Choroid plexus epithelial cell (primary cell): ENCODE measurements around the gene NPR3.

Experiments
- DNase-seq: peaks from one replicate; pipeline ENCODE4 v3.0.0-alpha.2; 2010; ENCODE audit warnings: low read depth
- H3K4me3 ChIP-seq: 2 replicates; pipeline ENCODE4 v1.5.1; 2011; ENCODE audit warnings: low read depth, mild to moderate bottlenecking, control low read depth, low read length, moderate library complexity
- TF ChIP-seq, protein P1 (sequence below): conservative IDR thresholded peaks from 2 replicates; pipeline ENCODE4 v1.5.1; 2011; ENCODE audit warnings: low read depth, mild to moderate bottlenecking, control low read depth, inconsistent platforms, low read length, moderate library complexity

Gene NPR3

DNA sequence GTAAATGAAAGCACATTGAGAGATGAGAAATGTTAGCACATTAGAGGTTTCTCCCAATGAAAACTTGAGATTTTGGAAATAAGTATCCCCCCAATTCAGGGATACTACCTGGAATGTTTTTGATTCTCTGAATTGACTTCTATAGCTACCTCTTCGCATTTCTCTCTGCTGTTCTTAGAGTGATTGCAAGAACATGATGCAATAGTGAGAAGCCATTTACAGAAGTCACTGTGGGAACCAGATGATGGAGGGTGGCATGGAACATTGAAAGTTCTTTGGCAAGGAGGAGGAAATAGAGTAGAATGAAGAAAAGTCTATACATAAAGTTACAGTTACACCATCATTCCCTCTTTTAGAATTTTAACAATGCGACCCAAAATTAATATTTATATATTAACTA lies 9.2 kb downstream of the NPR3 start:
- DNase-seq: no peak
- H3K4me3 ChIP-seq: no peak overlapping the region
- TF ChIP-seq, protein P1, sequence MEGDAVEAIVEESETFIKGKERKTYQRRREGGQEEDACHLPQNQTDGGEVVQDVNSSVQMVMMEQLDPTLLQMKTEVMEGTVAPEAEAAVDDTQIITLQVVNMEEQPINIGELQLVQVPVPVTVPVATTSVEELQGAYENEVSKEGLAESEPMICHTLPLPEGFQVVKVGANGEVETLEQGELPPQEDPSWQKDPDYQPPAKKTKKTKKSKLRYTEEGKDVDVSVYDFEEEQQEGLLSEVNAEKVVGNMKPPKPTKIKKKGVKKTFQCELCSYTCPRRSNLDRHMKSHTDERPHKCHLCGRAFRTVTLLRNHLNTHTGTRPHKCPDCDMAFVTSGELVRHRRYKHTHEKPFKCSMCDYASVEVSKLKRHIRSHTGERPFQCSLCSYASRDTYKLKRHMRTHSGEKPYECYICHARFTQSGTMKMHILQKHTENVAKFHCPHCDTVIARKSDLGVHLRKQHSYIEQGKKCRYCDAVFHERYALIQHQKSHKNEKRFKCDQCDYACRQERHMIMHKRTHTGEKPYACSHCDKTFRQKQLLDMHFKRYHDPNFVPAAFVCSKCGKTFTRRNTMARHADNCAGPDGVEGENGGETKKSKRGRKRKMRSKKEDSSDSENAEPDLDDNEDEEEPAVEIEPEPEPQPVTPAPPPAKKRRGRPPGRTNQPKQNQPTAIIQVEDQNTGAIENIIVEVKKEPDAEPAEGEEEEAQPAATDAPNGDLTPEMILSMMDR: no peak

DNA sequence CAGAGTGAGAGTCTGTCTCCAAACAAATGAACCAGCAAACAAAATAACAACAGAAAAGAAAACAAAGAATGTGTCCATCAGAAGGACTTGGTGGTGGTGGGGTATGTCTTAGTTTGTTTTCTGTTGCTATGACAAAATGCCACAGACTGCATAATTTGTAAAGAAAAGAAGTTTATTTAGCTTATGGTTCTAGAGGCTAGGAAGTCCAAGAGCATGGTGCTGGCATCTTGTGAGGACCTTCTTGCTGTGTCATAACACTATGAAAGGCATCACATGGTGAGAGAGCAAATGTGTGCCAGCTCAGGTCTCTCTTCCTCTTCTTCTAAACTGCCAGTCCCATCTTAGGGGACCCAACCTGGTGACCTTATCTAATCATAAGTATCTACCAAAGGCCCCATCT lies 10.5 kb downstream of the NPR3 start:
- TF ChIP-seq, protein P1: no peak
- DNase-seq: no peak
- no peak overlapping the region for H3K4me3 ChIP-seq

DNA sequence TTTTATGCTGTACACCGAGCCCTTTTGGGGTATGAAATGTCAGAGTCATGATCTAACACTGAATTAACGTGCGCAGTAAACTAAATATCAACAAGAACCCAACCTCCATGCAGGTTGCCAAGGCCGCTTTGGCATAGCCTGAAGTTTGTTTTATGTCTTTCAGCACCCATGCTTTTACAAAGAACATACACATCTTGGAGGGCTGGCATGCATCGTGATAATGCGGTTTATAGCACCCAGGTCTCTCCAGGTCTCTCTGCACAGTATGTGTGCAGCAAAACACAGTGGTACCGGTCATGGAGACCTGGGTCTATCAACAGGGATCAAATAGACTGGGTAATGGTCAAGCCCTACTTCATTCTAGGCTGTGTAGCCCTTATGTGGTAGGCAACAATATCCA lies 11.8 kb downstream of the NPR3 start:
- no peak overlapping the region for H3K4me3 ChIP-seq
- DNase-seq: no peak
- TF ChIP-seq, protein P1: no peak

DNA sequence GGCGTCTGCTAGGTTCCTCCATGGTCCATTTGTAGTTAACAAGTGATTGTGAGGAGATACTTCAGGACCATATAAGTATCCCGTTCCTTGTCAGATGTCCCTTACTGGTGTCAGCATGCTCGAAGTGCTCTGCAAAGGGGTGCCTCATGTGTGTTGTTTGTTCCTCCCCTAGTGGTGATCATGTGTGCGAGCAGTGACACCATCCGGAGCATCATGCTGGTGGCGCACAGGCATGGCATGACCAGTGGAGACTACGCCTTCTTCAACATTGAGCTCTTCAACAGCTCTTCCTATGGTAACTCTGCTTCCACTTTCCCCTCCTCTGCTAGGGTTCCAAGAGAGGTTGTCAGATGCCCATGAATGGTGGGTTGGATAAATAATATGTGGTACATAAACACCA lies 13.4 kb downstream of the NPR3 start:
- no peak overlapping the region for H3K4me3 ChIP-seq
- TF ChIP-seq, protein P1: no peak
- DNase-seq: no peak

DNA sequence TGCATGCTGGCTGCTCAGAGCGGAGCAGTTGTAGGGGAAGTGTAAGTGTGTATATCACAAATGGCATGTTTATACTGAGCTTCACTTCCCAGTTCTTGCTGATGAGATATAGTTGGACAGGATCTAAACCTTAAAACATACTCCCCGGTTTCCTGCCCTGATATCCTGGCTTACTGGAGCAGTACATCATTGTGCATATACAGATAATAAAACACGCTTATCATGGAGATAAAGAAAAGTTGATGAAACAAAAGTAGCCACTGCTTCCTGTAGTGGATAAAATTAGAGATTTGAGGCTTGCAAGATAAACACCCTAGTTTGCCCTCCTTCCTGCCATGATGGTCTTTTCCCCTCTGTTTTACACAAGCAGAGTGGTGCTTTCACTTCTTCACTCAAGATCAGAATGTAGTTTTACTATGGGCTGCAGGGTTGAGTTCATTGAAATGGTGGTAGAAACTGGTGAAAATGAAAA lies 15.0 kb downstream of the NPR3 start:
- DNase-seq: no peak
- TF ChIP-seq, protein P1: no peak
- no peak overlapping the region for H3K4me3 ChIP-seq

DNA sequence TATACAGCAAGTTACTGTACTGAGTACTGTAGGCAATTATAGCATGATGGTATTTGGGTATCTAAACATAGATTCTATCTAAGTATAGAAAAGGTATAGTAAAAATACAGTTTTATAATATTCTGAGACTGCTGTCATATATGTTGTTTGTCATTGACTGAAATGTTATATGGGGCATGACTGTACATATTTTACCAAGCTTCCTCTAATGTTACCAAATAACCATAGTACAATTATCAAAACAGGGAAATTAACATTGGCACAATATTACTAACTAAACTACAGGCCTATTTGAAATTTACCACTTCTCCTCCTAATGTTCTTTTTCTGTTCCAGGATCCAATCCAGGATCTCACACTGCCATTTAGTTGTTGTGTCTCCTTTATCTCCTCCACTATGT lies 18.5 kb downstream of the NPR3 start:
- no peak for DNase-seq
- TF ChIP-seq, protein P1: no peak

DNA sequence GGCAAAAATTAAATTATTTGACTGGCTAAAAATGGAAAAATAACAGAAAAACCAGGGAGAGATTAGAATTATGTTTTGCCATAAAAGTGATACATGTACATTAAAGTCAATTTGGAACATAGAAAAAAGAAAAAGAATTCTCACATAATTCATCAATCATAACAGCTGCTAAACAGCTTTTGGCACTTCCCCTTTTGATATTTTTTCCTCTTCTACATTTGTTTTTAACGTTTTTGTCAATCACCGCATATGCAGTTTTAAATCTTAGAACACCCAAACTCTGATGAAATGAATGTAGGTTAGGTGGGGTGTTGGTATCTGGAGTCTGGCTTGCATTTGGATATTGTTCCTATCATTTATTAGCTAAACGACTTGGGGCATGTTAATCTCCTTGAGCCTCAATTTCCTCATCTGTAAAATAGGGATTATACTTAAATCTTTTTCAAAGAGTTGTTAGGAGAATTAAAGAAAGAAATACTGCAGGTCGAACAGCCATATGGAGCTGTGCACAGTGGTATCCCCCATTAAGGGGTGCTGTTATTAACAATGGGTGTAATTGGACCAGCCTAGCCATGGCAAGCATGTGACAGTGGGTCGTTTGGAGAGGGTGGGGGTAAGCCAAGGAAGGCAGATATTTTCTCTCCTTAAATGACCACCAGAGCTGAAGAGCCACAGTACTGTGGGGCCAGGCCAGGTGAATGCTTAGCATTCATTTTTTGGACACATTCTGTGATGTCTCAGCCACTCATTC lies 22.6 kb downstream of the NPR3 start:
- TF ChIP-seq, protein P1: no peak
- no peak for DNase-seq
- H3K4me3 ChIP-seq: no peak overlapping the region

More for the DNA sequence above, 18.5 kb downstream of the NPR3 start:
- H3K4me3 ChIP-seq: no peak overlapping the region
